Fibroblast of lung (primary cell): ENCODE results near the gene TFDP2.

Experiments used
- EZH2 ChIP-seq: IDR thresholded peaks from 2 replicates; pipeline ENCODE4 v1.5.1; 2012; ENCODE audit warnings: low read length, control low read depth, mild to moderate bottlenecking; ENCODE audit errors: missing control alignments
- TF ChIP-seq, protein P1 (sequence below), 2 donors: IDR thresholded peaks in 1 of 2; conservative IDR thresholded peaks in 1 of 2; 1 replicate in 1 of 2; 2 replicates in 1 of 2; pipeline ENCODE4 v1.5.1; 2011 to 2012; ENCODE audit warnings: low read length in 2 of 2, control low read depth in 1 of 2, inconsistent platforms in 1 of 2, low read depth in 1 of 2, mild to moderate bottlenecking in 1 of 2

DNA sequence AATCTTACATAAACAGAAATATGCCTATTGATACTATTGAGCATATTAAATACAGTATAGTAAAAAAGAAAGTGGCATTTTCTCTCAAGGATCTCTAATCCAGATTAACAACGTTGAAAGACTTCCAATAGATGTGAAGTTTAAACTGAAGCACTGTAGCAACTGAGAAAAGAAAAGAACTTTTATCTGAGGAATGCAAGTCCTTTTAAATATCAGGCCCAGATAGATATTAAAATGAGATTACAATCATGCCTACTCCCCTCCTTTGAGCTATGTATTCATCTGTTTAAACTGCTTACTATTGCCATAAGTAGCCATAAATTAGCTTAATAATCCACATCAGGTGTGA, 102.3 kb downstream of the TFDP2 start:
- TF ChIP-seq EZH2: no peak
- TF ChIP-seq, protein P1, sequence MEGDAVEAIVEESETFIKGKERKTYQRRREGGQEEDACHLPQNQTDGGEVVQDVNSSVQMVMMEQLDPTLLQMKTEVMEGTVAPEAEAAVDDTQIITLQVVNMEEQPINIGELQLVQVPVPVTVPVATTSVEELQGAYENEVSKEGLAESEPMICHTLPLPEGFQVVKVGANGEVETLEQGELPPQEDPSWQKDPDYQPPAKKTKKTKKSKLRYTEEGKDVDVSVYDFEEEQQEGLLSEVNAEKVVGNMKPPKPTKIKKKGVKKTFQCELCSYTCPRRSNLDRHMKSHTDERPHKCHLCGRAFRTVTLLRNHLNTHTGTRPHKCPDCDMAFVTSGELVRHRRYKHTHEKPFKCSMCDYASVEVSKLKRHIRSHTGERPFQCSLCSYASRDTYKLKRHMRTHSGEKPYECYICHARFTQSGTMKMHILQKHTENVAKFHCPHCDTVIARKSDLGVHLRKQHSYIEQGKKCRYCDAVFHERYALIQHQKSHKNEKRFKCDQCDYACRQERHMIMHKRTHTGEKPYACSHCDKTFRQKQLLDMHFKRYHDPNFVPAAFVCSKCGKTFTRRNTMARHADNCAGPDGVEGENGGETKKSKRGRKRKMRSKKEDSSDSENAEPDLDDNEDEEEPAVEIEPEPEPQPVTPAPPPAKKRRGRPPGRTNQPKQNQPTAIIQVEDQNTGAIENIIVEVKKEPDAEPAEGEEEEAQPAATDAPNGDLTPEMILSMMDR (conservative IDR thresholded peaks at IDR 0.05 in 1 of 2, IDR thresholded peaks at IDR 0.05 in 1 of 2; ENCODE audit: low read depth in 1 of 2, low read length in 2 of 2): no peak
